ENCODE data around the gene PRDM4.
A peak's percentile ranks its signal among the peaks of the same experiment; 100 is the strongest.

PRDM4 gene

GRCh38 chr12:107760809-107761501 lies at the start of gene PRDM4:
PRDM4 (minus strand) TSS chr12:107761137; CDS start chr12:107760515, 622 bp downstream.
- DNase-seq, result peak; percentile 70 to 88 (median 82)

GRCh38 chr12:107807471-107808150 lies 46.7 kb upstream of the PRDM4 start:
- no peak for DNase-seq

GRCh38 chr12:107805488-107806180 lies 44.7 kb upstream of the PRDM4 start:
- no peak for DNase-seq

- no peak for DNase-seq
These were observed 42.2 kb upstream of the PRDM4 start for GRCh38 chr12:107803092-107803491.

GRCh38 chr12:107801150-107801549 lies 40.2 kb upstream of the PRDM4 start:
- no peak for DNase-seq

- DNase-seq, result no peak
These were observed 37.6 kb upstream of the PRDM4 start for GRCh38 chr12:107798580-107798979.

GRCh38 chr12:107794451-107794850 lies 33.5 kb upstream of the PRDM4 start:
- DNase-seq, result no peak

GRCh38 chr12:107791465-107792089 lies 30.6 kb upstream of the PRDM4 start:
- no peak for DNase-seq

GRCh38 chr12:107788690-107789458 lies 27.9 kb upstream of the PRDM4 start:
- DNase-seq, result no peak

- DNase-seq, result no peak
These were observed 27.3 kb upstream of the PRDM4 start for GRCh38 chr12:107788281-107788680.

GRCh38 chr12:107783406-107784376 lies 22.8 kb upstream of the PRDM4 start:
- no peak for DNase-seq

- no peak for DNase-seq
These were observed 21.1 kb upstream of the PRDM4 start for GRCh38 chr12:107782067-107782466.

- DNase-seq, result no peak
These were observed 19.4 kb upstream of the PRDM4 start for GRCh38 chr12:107780298-107780697.

- no peak for DNase-seq
These were observed 18.3 kb upstream of the PRDM4 start for GRCh38 chr12:107779077-107779831.

- no peak for DNase-seq
These were observed 17.6 kb upstream of the PRDM4 start for GRCh38 chr12:107778383-107779025.

GRCh38 chr12:107776171-107776570 lies 15.2 kb upstream of the PRDM4 start:
- no peak for DNase-seq

GRCh38 chr12:107775093-107775721 lies 14.3 kb upstream of the PRDM4 start:
- DNase-seq, result no peak

GRCh38 chr12:107774349-107775029 lies 13.6 kb upstream of the PRDM4 start, which contains the start of gene ASCL4:
ASCL4 (plus strand) TSS chr12:107774704; CDS start chr12:107775219, 515 bp downstream.
- no peak for DNase-seq

- no peak for DNase-seq
These were observed 6.5 kb upstream of the PRDM4 start for GRCh38 chr12:107767466-107767865.

Data from activated CD4-positive, CD25-positive, alpha-beta regulatory T cell (primary cell).